HepG2 (cell line): ENCODE data around the gene FNDC3B. TPM values are rescaled to one million over a fixed set of nuclear protein-coding genes. Genes with fewer than 3 reads are reported as not detected.

Source experiments
- AHR ChIP-seq: IDR thresholded peaks from 2 replicates; pipeline ENCODE4 v1.6.1; 2018; ENCODE audit warnings: missing genetic modification reagents, missing compliant biosample characterization
- CBX2 ChIP-seq, 2 experiments: fragments of 200-600 bp in 1 of 2; sonication (generic); formaldehyde crosslinking in 1 of 2; IDR thresholded peaks; 2 replicates each; pipeline versions ENCODE4 v1.7.0 to v1.8.1; 2018 to 2022; ENCODE audit warnings: low read depth in 2 of 2, low read length in 1 of 2, mild to moderate bottlenecking in 1 of 2, missing genetic modification reagents in 1 of 2
- EED ChIP-seq: sonication (generic); formaldehyde crosslinking; IDR thresholded peaks from 2 replicates; pipeline ENCODE4 v1.5.0; 2020; ENCODE audit warnings: mild to moderate bottlenecking, missing genetic modification reagents
- EHMT2 ChIP-seq: fragments of 200-600 bp; sonication (generic); IDR thresholded peaks from 2 replicates; pipeline ENCODE4 v1.7.0; 2017; ENCODE audit warnings: antibody characterized with exemption, low read depth, low read length, borderline replicate concordance
- HNRNPL ChIP-seq: fragments of 200-400 bp; formaldehyde crosslinking; IDR thresholded peaks from 2 replicates; pipeline ENCODE4 v1.6.1; 2017; ENCODE audit warnings: mild to moderate bottlenecking, low read depth, low read length
- HOXA5 ChIP-seq: sonication (generic); formaldehyde crosslinking; IDR thresholded peaks from 2 replicates; pipeline ENCODE4 v1.4.0; 2020; ENCODE audit warnings: missing genetic modification reagents
- MED8 ChIP-seq: sonication (generic); formaldehyde crosslinking; IDR thresholded peaks from 2 replicates; pipeline ENCODE4 v1.8.1; 2023; ENCODE audit warnings: mild to moderate bottlenecking, missing genetic modification reagents; ENCODE audit not compliant: insufficient replicate concordance
- SMAD3 ChIP-seq: sonication (generic); formaldehyde crosslinking; IDR thresholded peaks from 2 replicates; pipeline ENCODE4 v1.4.0; 2020; ENCODE audit warnings: missing genetic modification reagents
- SOX13 ChIP-seq, 3 experiments: fragments of 450-650 bp in 1 of 3; sonication (generic) in 1 of 3; formaldehyde crosslinking in 1 of 3; IDR thresholded peaks in 2 of 3; conservative IDR thresholded peaks in 1 of 3; 2 replicates each; pipeline versions ENCODE4 v1.5.0 to v1.6.1; 2016 to 2020; ENCODE audit warnings: antibody characterized with exemption in 1 of 3, mild to moderate bottlenecking in 1 of 3, missing compliant biosample characterization in 1 of 3, missing genetic modification reagents in 1 of 3, moderate library complexity in 1 of 3
- TAF1 ChIP-seq: sonication (generic); formaldehyde crosslinking; IDR thresholded peaks from 2 replicates; pipeline ENCODE4 v1.4.0; 2020; ENCODE audit warnings: missing genetic modification reagents
- ZBTB38 ChIP-seq: sonication (generic); formaldehyde crosslinking; IDR thresholded peaks from 2 replicates; pipeline ENCODE4 v1.5.1; 2020; ENCODE audit warnings: mild to moderate bottlenecking, missing genetic modification reagents
- ZFP36 ChIP-seq: fragments of 150-350 bp; IDR thresholded peaks from 2 replicates; pipeline ENCODE4 v1.6.1; 2018; ENCODE audit warnings: borderline replicate concordance, low read length, low read depth; ENCODE audit not compliant: partially characterized antibody
- ZNF282 ChIP-seq: fragments of 450-650 bp; IDR thresholded peaks from 2 replicates; pipeline ENCODE4 v1.6.1; 2018; ENCODE audit not compliant: partially characterized antibody
- ZNF589 ChIP-seq: sonication (generic); formaldehyde crosslinking; conservative IDR thresholded peaks from 2 replicates; pipeline ENCODE4 v1.8.0; 2022; ENCODE audit warnings: mild to moderate bottlenecking, moderate library complexity, missing genetic modification reagents
- ZSCAN29 ChIP-seq: sonication (generic); formaldehyde crosslinking; conservative IDR thresholded peaks from 2 replicates; pipeline ENCODE4 v1.4.0; 2020; ENCODE audit warnings: mild to moderate bottlenecking, missing genetic modification reagents
- polyA plus RNA-seq, 8 experiments: library from polyadenylated mRNA; depleted of rRNA in 3 of 8; stranded (reverse) in 7 of 8; unstranded in 1 of 8; fragments of >200 nt; fragmentation: Illumina TruSeq in 4 of 8; extraction: Trizol in 4 of 8; gene quantifications; 2 replicates each; pipeline versions ENCODE4 v1.2.1 to v1.2.3, GENCODE V29; 2011 to 2016; ENCODE audit warnings: low read depth in 4 of 8, missing spikeins in 1 of 8, mixed read lengths in 1 of 8; ENCODE audit not compliant: insufficient read depth in 1 of 8
- total RNA-seq, 5 experiments: library from RNA; depleted of rRNA; stranded (reverse); fragments of >200 nt; fragmentation: Illumina TruSeq; extraction: Trizol; gene quantifications; 2 replicates each; pipeline ENCODE4 v1.2.3, GENCODE V29; 2016; ENCODE audit warnings: low read depth in 1 of 5
- TF ChIP-seq, protein P1 (sequence below): sonication (generic); formaldehyde crosslinking; IDR thresholded peaks from 2 replicates; pipeline ENCODE4 v1.4.0; 2020; ENCODE audit warnings: missing genetic modification reagents, borderline replicate concordance
- TF ChIP-seq, protein P2 (sequence below): sonication (generic); formaldehyde crosslinking; IDR thresholded peaks from 2 replicates; pipeline ENCODE4 v1.5.0; 2020; ENCODE audit warnings: mild to moderate bottlenecking, missing genetic modification reagents, moderate library complexity
- TF ChIP-seq, protein P3 (sequence below): sonication (generic); formaldehyde crosslinking; IDR thresholded peaks from 2 replicates; pipeline ENCODE4 v1.4.0; 2020; ENCODE audit warnings: mild to moderate bottlenecking, missing genetic modification reagents
- TF ChIP-seq, protein P4 (sequence below): sonication (generic); formaldehyde crosslinking; IDR thresholded peaks from 2 replicates; pipeline ENCODE4 v1.4.0; 2020; ENCODE audit warnings: missing genetic modification reagents

The FNDC3B gene
- total and polyA plus RNA-seq, 2 of the 13 experiments (the other 11 are each of a cell fraction or from before 2014, with no cell fraction given), result 74.8 to 103 TPM

DNA sequence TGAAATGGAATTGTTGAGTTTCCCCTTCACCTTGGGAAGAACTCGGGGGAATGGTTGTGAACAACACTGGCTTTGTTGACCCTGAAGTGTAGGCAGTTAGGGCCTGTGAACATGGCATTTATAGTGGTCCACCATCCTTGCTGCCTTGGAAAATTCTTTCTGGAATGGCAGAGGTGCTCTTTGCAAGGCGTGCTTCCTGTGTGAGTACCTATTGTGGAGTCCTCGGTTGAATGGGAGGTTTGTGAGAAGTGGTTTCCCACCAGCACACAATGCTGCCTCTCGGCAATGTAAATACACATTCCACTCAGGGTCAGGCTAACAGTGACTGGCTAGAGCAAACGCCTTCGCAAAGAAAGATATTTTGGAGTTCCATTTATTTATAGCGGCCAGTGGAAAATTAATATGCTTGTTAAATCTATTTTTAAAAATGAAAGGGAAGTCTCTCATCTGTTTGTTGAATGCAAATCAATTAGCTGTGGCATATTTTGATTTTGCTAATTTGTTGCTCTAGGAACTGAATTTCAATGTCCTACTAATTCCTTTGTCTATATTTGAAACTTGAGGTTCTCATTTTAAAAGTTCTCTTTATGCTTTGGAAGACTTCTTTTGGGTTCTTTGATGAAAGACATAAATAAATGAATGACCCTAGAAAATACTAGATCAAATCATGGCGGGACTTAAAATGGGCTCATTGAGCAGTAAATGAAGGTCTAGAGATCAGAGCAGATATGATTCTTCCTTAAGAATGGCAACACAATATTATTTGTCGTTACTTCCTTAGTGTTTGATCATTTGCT is 59.5 kb downstream of the FNDC3B start (continued):
- TF ChIP-seq ZNF282 (no peak), SOX13 (IDR thresholded peaks at IDR 0.05) (peak; percentile 74), SOX13 (CRISPR knock-in tag; conservative IDR thresholded peaks at IDR 0.05 in 1 of 2, IDR thresholded peaks at IDR 0.05 in 1 of 2) (peak in 1 of 2 experiments; percentile 96; a peak in 2 of 4 replicates), EED (no peak), ZFP36 (no peak), AHR (no peak), HNRNPL (no peak), ZBTB38 (CRISPR knock-in tag) (peak; percentile 70; the same call in 1 of the 2 replicates), MED8 (CRISPR knock-in tag) (no peak), ZNF589 (CRISPR knock-in tag) (no peak), HOXA5 (CRISPR knock-in tag) (no peak), EHMT2 (0 out of 2 replicates have a peak, but pooled peaks have one; percentile 18), TAF1 (no peak), CBX2 (IDR thresholded peaks at IDR 0.05; ENCODE audit: low read depth, low read length) (no peak), CBX2 (CRISPR knock-in tag; IDR thresholded peaks at IDR 0.05; ENCODE audit: low read depth) (no peak), SMAD3 (CRISPR knock-in tag) (peak; percentile 34; the same call in 1 of the 2 replicates), ZSCAN29 (CRISPR knock-in tag) (no peak)
- TF ChIP-seq, protein P1, sequence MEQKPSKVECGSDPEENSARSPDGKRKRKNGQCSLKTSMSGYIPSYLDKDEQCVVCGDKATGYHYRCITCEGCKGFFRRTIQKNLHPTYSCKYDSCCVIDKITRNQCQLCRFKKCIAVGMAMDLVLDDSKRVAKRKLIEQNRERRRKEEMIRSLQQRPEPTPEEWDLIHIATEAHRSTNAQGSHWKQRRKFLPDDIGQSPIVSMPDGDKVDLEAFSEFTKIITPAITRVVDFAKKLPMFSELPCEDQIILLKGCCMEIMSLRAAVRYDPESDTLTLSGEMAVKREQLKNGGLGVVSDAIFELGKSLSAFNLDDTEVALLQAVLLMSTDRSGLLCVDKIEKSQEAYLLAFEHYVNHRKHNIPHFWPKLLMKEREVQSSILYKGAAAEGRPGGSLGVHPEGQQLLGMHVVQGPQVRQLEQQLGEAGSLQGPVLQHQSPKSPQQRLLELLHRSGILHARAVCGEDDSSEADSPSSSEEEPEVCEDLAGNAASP (CRISPR knock-in tag), result peak; percentile 39; the same call in 1 of the 2 replicates
- TF ChIP-seq, protein P2, sequence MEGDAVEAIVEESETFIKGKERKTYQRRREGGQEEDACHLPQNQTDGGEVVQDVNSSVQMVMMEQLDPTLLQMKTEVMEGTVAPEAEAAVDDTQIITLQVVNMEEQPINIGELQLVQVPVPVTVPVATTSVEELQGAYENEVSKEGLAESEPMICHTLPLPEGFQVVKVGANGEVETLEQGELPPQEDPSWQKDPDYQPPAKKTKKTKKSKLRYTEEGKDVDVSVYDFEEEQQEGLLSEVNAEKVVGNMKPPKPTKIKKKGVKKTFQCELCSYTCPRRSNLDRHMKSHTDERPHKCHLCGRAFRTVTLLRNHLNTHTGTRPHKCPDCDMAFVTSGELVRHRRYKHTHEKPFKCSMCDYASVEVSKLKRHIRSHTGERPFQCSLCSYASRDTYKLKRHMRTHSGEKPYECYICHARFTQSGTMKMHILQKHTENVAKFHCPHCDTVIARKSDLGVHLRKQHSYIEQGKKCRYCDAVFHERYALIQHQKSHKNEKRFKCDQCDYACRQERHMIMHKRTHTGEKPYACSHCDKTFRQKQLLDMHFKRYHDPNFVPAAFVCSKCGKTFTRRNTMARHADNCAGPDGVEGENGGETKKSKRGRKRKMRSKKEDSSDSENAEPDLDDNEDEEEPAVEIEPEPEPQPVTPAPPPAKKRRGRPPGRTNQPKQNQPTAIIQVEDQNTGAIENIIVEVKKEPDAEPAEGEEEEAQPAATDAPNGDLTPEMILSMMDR (CRISPR knock-in tag), result no peak
- TF ChIP-seq, protein P3, sequence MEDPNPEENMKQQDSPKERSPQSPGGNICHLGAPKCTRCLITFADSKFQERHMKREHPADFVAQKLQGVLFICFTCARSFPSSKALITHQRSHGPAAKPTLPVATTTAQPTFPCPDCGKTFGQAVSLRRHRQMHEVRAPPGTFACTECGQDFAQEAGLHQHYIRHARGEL (CRISPR knock-in tag), result no peak
- TF ChIP-seq, protein P4, sequence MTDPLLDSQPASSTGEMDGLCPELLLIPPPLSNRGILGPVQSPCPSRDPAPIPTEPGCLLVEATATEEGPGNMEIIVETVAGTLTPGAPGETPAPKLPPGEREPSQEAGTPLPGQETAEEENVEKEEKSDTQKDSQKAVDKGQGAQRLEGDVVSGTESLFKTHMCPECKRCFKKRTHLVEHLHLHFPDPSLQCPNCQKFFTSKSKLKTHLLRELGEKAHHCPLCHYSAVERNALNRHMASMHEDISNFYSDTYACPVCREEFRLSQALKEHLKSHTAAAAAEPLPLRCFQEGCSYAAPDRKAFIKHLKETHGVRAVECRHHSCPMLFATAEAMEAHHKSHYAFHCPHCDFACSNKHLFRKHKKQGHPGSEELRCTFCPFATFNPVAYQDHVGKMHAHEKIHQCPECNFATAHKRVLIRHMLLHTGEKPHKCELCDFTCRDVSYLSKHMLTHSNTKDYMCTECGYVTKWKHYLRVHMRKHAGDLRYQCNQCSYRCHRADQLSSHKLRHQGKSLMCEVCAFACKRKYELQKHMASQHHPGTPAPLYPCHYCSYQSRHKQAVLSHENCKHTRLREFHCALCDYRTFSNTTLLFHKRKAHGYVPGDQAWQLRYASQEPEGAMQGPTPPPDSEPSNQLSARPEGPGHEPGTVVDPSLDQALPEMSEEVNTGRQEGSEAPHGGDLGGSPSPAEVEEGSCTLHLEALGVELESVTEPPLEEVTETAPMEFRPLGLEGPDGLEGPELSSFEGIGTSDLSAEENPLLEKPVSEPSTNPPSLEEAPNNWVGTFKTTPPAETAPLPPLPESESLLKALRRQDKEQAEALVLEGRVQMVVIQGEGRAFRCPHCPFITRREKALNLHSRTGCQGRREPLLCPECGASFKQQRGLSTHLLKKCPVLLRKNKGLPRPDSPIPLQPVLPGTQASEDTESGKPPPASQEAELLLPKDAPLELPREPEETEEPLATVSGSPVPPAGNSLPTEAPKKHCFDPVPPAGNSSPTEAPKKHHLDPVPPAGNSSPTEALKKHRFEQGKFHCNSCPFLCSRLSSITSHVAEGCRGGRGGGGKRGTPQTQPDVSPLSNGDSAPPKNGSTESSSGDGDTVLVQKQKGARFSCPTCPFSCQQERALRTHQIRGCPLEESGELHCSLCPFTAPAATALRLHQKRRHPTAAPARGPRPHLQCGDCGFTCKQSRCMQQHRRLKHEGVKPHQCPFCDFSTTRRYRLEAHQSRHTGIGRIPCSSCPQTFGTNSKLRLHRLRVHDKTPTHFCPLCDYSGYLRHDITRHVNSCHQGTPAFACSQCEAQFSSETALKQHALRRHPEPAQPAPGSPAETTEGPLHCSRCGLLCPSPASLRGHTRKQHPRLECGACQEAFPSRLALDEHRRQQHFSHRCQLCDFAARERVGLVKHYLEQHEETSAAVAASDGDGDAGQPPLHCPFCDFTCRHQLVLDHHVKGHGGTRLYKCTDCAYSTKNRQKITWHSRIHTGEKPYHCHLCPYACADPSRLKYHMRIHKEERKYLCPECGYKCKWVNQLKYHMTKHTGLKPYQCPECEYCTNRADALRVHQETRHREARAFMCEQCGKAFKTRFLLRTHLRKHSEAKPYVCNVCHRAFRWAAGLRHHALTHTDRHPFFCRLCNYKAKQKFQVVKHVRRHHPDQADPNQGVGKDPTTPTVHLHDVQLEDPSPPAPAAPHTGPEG (CRISPR knock-in tag), result 0 out of 2 replicates have a peak, but pooled peaks have one; percentile 68
